ENCODE measurements around the gene KRT81.

The KRT81 gene

GRCh38 chr12:52277486-52278245, 13.7 kb downstream of the KRT81 start:
- no peaks in the 10 kb centered on the region for H3K36me3 ChIP-seq (ENCODE audit: control insufficient read depth, insufficient read depth, low read length)
- no peak for DNase-seq
- H3K27ac ChIP-seq (ENCODE audit: insufficient read depth, low read length, poor library complexity, severe bottlenecking), result no peak overlapping the region
- no peaks in the 10 kb centered on the region for H3K9me3 ChIP-seq (ENCODE audit: control insufficient read depth, low read length)
- H3K27me3 ChIP-seq (replicated peaks; ENCODE audit: control insufficient read depth, insufficient read depth, low read length, poor library complexity, severe bottlenecking), result no peaks in the 10 kb centered on the region
- H3K4me1 ChIP-seq (ENCODE audit: control insufficient read depth, insufficient read depth, low read length, poor library complexity, severe bottlenecking), result peaks cover 3% of the 10 kb centered on the region
- no peak overlapping the region for H3K4me3 ChIP-seq (ENCODE audit: insufficient read depth, low read depth, low read length, poor library complexity, severe bottlenecking)

- no peak for DNase-seq
- no peaks in the 10 kb centered on the region for H3K36me3 ChIP-seq (ENCODE audit: control insufficient read depth, insufficient read depth, low read length)
- no peak overlapping the region for H3K4me3 ChIP-seq (ENCODE audit: insufficient read depth, low read depth, low read length, poor library complexity, severe bottlenecking)
- no peak overlapping the region for H3K27ac ChIP-seq (ENCODE audit: insufficient read depth, low read length, poor library complexity, severe bottlenecking)
- H3K4me1 ChIP-seq (ENCODE audit: control insufficient read depth, insufficient read depth, low read length, poor library complexity, severe bottlenecking), result peaks cover 3% of the 10 kb centered on the region
- no peaks in the 10 kb centered on the region for H3K9me3 ChIP-seq (ENCODE audit: control insufficient read depth, low read length)
- H3K27me3 ChIP-seq (replicated peaks; ENCODE audit: control insufficient read depth, insufficient read depth, low read length, poor library complexity, severe bottlenecking), result no peaks in the 10 kb centered on the region
These were observed 15.6 kb downstream of the KRT81 start for GRCh38 chr12:52275686-52276085.

GRCh38 chr12:52274521-52275120, 16.7 kb downstream of the KRT81 start, which contains the start of gene KRT86:
KRT86 (plus strand) TSS chr12:52274645; CDS start chr12:52301917, 27,272 bp downstream.
- Histone ChIP-seq H3K36me3 (ENCODE audit: control insufficient read depth, insufficient read depth, low read length) (no peaks in the 10 kb centered on the region), H3K4me1 (ENCODE audit: control insufficient read depth, insufficient read depth, low read length, poor library complexity, severe bottlenecking) (peaks cover 3% of the 10 kb centered on the region), H3K27me3 (replicated peaks; ENCODE audit: control insufficient read depth, insufficient read depth, low read length, poor library complexity, severe bottlenecking) (no peaks in the 10 kb centered on the region), H3K4me3 (ENCODE audit: insufficient read depth, low read depth, low read length, poor library complexity, severe bottlenecking) (no peak within 1 kb of the TSS), H3K27ac (ENCODE audit: insufficient read depth, low read length, poor library complexity, severe bottlenecking) (no peak within 1 kb of the TSS), H3K9me3 (ENCODE audit: control insufficient read depth, low read length) (no peaks in the 10 kb centered on the region)
- no peak for DNase-seq

- H3K36me3 ChIP-seq (ENCODE audit: control insufficient read depth, insufficient read depth, low read length), result no peaks in the 10 kb centered on the region
- no peaks in the 10 kb centered on the region for H3K27me3 ChIP-seq (replicated peaks; ENCODE audit: control insufficient read depth, insufficient read depth, low read length, poor library complexity, severe bottlenecking)
- no peak overlapping the region for H3K27ac ChIP-seq (ENCODE audit: insufficient read depth, low read length, poor library complexity, severe bottlenecking)
- H3K4me1 ChIP-seq (ENCODE audit: control insufficient read depth, insufficient read depth, low read length, poor library complexity, severe bottlenecking), result no peaks in the 10 kb centered on the region
- no peaks in the 10 kb centered on the region for H3K9me3 ChIP-seq (ENCODE audit: control insufficient read depth, low read length)
- DNase-seq, result no peak
- H3K4me3 ChIP-seq (ENCODE audit: insufficient read depth, low read depth, low read length, poor library complexity, severe bottlenecking), result no peak overlapping the region
These were observed 20.2 kb downstream of the KRT81 start for GRCh38 chr12:52271158-52271557.

GRCh38 chr12:52270541-52271070, 20.7 kb downstream of the KRT81 start:
- no peaks in the 10 kb centered on the region for H3K9me3 ChIP-seq (ENCODE audit: control insufficient read depth, low read length)
- DNase-seq, result no peak
- no peaks in the 10 kb centered on the region for H3K4me1 ChIP-seq (ENCODE audit: control insufficient read depth, insufficient read depth, low read length, poor library complexity, severe bottlenecking)
- no peaks in the 10 kb centered on the region for H3K36me3 ChIP-seq (ENCODE audit: control insufficient read depth, insufficient read depth, low read length)
- no peaks in the 10 kb centered on the region for H3K27me3 ChIP-seq (replicated peaks; ENCODE audit: control insufficient read depth, insufficient read depth, low read length, poor library complexity, severe bottlenecking)
- no peak overlapping the region for H3K27ac ChIP-seq (ENCODE audit: insufficient read depth, low read length, poor library complexity, severe bottlenecking)
- no peak overlapping the region for H3K4me3 ChIP-seq (ENCODE audit: insufficient read depth, low read depth, low read length, poor library complexity, severe bottlenecking)

- DNase-seq, result no peak
- no peaks in the 10 kb centered on the region for H3K4me1 ChIP-seq (ENCODE audit: control insufficient read depth, insufficient read depth, low read length, poor library complexity, severe bottlenecking)
- H3K36me3 ChIP-seq (ENCODE audit: control insufficient read depth, insufficient read depth, low read length), result no peaks in the 10 kb centered on the region
These were observed 23.1 kb downstream of the KRT81 start for GRCh38 chr12:52268212-52268611.

GRCh38 chr12:52267699-52268098, 23.6 kb downstream of the KRT81 start:
- H3K36me3 ChIP-seq (ENCODE audit: control insufficient read depth, insufficient read depth, low read length), result no peaks in the 10 kb centered on the region
- H3K9me3 ChIP-seq (ENCODE audit: control insufficient read depth, low read length), result no peaks in the 10 kb centered on the region
- no peak overlapping the region for H3K27ac ChIP-seq (ENCODE audit: insufficient read depth, low read length, poor library complexity, severe bottlenecking)
- DNase-seq, result no peak
- no peaks in the 10 kb centered on the region for H3K27me3 ChIP-seq (replicated peaks; ENCODE audit: control insufficient read depth, insufficient read depth, low read length, poor library complexity, severe bottlenecking)
- no peak overlapping the region for H3K4me3 ChIP-seq (ENCODE audit: insufficient read depth, low read depth, low read length, poor library complexity, severe bottlenecking)
- H3K4me1 ChIP-seq (ENCODE audit: control insufficient read depth, insufficient read depth, low read length, poor library complexity, severe bottlenecking), result no peaks in the 10 kb centered on the region

More at GRCh38 chr12:52268212-52268611, 23.1 kb downstream of the KRT81 start:
- Histone ChIP-seq H3K27me3 (replicated peaks; ENCODE audit: control insufficient read depth, insufficient read depth, low read length, poor library complexity, severe bottlenecking) (no peaks in the 10 kb centered on the region), H3K4me3 (ENCODE audit: insufficient read depth, low read depth, low read length, poor library complexity, severe bottlenecking) (no peak overlapping the region), H3K27ac (ENCODE audit: insufficient read depth, low read length, poor library complexity, severe bottlenecking) (no peak overlapping the region), H3K9me3 (ENCODE audit: control insufficient read depth, low read length) (no peaks in the 10 kb centered on the region)

- H3K9me3 ChIP-seq (ENCODE audit: control insufficient read depth, low read length), result no peaks in the 10 kb centered on the region
- no peak overlapping the region for H3K27ac ChIP-seq (ENCODE audit: insufficient read depth, low read length, poor library complexity, severe bottlenecking)
- DNase-seq, result no peak
- no peak overlapping the region for H3K4me3 ChIP-seq (ENCODE audit: insufficient read depth, low read depth, low read length, poor library complexity, severe bottlenecking)
- H3K36me3 ChIP-seq (ENCODE audit: control insufficient read depth, insufficient read depth, low read length), result no peaks in the 10 kb centered on the region
- H3K4me1 ChIP-seq (ENCODE audit: control insufficient read depth, insufficient read depth, low read length, poor library complexity, severe bottlenecking), result no peaks in the 10 kb centered on the region
- no peaks in the 10 kb centered on the region for H3K27me3 ChIP-seq (replicated peaks; ENCODE audit: control insufficient read depth, insufficient read depth, low read length, poor library complexity, severe bottlenecking)
These were observed 24.1 kb downstream of the KRT81 start for GRCh38 chr12:52267266-52267665.

GRCh38 chr12:52266514-52266913, 24.8 kb downstream of the KRT81 start:
- H3K4me3 ChIP-seq (ENCODE audit: insufficient read depth, low read depth, low read length, poor library complexity, severe bottlenecking), result no peak overlapping the region
- H3K27me3 ChIP-seq (replicated peaks; ENCODE audit: control insufficient read depth, insufficient read depth, low read length, poor library complexity, severe bottlenecking), result no peaks in the 10 kb centered on the region
- no peak for DNase-seq
- H3K27ac ChIP-seq (ENCODE audit: insufficient read depth, low read length, poor library complexity, severe bottlenecking), result no peak overlapping the region
- no peaks in the 10 kb centered on the region for H3K36me3 ChIP-seq (ENCODE audit: control insufficient read depth, insufficient read depth, low read length)
- H3K9me3 ChIP-seq (ENCODE audit: control insufficient read depth, low read length), result no peaks in the 10 kb centered on the region
- H3K4me1 ChIP-seq (ENCODE audit: control insufficient read depth, insufficient read depth, low read length, poor library complexity, severe bottlenecking), result no peaks in the 10 kb centered on the region

- DNase-seq, result no peak
- Histone ChIP-seq H3K4me3 (ENCODE audit: insufficient read depth, low read depth, low read length, poor library complexity, severe bottlenecking) (no peak overlapping the region), H3K36me3 (ENCODE audit: control insufficient read depth, insufficient read depth, low read length) (no peaks in the 10 kb centered on the region), H3K27me3 (replicated peaks; ENCODE audit: control insufficient read depth, insufficient read depth, low read length, poor library complexity, severe bottlenecking) (no peaks in the 10 kb centered on the region), H3K27ac (ENCODE audit: insufficient read depth, low read length, poor library complexity, severe bottlenecking) (no peak overlapping the region), H3K9me3 (ENCODE audit: control insufficient read depth, low read length) (no peaks in the 10 kb centered on the region), H3K4me1 (ENCODE audit: control insufficient read depth, insufficient read depth, low read length, poor library complexity, severe bottlenecking) (no peaks in the 10 kb centered on the region)
These were observed 26.9 kb downstream of the KRT81 start for GRCh38 chr12:52264435-52264825.
